GM12873 (cell line): ENCODE data around the gene IKBKE.
A peak's percentile ranks its signal among the peaks of the same experiment; 100 is the strongest.

ENCODE experiments used
- TF ChIP-seq, protein P1 (sequence below): IDR thresholded peaks from 2 replicates; pipeline ENCODE4 v1.5.1; 2012; ENCODE audit warnings: low read depth, mild to moderate bottlenecking, moderate library complexity, low read length, control low read depth; ENCODE audit not compliant: insufficient read depth; ENCODE audit errors: missing control alignments

IKBKE gene

DNA sequence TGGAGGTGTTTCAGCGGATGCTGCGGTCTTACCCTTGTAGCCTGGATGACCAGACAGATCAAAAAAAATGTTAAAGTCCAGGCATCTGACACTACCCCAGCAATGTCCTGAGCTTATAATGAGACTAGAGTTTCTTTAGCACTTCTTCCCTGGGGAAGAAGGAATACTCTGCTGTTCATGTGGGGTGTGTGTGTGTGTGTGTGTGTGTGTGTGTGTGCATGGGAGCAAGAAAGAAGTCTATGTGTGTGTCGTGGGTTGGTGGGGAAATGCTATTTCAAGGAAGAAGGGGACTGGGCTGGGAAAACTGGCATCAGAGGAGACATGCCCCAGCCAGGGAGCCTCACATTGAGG is 34.1 kb downstream of the IKBKE start:
- TF ChIP-seq, protein P1, sequence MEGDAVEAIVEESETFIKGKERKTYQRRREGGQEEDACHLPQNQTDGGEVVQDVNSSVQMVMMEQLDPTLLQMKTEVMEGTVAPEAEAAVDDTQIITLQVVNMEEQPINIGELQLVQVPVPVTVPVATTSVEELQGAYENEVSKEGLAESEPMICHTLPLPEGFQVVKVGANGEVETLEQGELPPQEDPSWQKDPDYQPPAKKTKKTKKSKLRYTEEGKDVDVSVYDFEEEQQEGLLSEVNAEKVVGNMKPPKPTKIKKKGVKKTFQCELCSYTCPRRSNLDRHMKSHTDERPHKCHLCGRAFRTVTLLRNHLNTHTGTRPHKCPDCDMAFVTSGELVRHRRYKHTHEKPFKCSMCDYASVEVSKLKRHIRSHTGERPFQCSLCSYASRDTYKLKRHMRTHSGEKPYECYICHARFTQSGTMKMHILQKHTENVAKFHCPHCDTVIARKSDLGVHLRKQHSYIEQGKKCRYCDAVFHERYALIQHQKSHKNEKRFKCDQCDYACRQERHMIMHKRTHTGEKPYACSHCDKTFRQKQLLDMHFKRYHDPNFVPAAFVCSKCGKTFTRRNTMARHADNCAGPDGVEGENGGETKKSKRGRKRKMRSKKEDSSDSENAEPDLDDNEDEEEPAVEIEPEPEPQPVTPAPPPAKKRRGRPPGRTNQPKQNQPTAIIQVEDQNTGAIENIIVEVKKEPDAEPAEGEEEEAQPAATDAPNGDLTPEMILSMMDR, result no peak

GRCh38 chr1:206505702-206506355 is 35.6 kb downstream of the IKBKE start:
- TF ChIP-seq, protein P1, result peak; percentile 54

DNA sequence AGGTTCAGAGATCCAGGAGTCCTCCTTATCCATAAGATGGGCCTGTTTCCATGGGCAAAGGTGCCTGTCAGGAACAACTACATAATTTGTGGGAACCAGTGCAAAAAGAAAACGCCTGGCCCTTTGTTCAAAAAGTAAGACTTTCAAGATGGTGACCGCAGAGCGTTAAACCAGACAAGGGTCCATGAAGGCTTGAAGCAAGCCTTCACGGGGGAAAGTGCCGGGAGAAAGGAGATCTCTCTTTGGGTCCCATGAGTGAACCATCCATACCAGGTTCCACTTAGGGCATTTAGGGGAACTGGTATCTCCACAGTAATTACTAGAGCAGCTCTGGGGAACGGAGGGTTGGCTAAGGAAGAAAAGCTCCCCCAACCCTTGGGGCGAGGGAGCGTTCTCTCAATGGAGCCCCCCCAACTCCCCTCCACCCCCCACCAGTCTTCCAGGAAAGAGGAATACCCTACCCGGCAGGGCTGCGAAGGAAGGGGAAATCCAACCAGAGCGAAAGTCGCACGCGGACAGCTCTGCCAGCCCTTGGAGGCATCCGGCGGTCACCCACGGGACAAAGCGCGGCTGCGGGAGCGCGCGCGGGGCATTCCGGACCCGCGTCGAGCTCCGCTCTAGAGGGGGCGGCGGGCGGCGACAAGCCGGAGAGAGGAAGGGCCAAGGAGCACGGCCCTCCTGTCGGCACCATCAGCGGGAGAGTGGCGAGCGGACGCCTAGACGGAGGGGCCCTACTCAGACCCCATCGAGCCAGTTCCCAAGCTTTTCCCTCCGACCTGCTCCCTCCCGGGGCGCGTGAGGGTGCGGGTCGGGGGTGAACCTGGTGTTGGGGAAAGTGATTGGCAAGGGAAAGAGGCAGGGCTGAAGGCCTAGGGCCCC is 36.4 kb downstream of the IKBKE start:
- TF ChIP-seq, protein P1, result no peak

DNA sequence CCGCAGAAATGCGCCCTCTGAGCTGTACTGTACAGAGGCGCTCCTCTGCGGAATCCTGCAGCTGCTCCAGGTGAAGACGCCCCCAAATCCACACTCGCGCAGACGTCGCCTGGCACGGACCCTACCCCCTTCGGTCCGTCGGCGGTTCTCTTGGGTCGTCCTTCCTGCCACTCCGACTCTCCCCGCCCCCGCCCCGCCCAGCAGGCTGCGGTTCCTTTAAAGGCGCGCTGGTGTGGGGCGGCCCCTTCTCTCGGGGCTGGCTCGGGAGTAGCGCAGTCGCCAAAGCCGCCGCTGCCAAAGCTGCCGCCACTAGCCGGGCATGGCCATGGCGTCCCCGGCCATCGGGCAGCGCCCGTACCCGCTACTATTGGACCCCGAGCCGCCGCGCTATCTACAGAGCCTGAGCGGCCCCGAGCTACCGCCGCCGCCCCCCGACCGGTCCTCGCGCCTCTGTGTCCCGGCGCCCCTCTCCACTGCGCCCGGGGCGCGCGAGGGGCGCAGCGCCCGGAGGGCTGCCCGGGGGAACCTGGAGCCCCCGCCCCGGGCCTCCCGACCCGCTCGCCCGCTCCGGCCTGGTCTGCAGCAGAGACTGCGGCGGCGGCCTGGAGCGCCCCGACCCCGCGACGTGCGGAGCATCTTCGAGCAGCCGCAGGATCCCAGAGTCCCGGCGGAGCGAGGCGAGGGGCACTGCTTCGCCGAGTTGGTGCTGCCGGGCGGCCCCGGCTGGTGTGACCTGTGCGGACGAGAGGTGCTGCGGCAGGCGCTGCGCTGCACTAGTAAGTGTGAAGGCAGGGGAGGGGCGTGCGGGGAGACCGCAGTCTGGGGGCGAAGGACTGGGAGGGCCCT is 37.2 kb downstream of the IKBKE start, which contains the start of gene RASSF5:
Gene RASSF5, plus strand, starts transcription at position 248 of the 846 bp plus-strand sequence. Its CDS starts 72 bp downstream, at position 320.
- TF ChIP-seq, protein P1, result no peak

DNA sequence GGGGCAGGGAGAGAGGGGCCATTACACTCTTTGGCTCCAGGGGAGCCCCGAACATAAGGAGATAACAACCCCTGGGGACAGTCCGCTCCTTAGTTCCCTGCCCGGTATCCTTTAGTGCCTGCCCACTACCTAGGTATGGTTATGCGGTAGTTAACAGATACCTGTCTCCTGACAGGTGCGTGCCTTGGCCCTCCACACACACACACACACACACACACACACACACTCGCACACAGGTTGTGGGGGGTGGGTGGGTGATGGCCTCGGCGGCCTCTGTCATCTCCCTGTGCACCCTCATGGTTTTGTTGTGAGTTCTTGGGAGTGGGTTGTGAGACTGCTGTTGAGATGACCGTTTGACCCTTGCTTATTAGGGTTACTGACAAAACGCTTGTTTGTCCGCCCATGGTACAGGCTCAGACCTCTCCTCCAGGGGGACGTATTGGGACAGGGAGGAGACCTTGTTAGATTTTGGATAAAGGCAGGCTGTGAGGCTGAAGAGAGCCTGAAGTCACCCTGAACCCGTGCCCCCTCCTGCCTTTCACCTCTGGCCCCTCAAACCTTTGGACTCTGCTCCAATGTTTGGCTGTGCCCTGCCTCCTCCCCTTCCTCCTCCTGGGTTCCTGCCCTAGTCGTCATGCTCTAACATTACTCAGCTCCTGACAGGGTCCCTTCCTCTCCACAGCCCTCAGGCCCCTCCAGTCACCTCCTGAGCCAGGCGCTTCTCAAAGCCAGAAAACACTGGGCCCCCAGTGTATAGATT is 38.0 kb downstream of the IKBKE start:
- TF ChIP-seq, protein P1, result no peak

DNA sequence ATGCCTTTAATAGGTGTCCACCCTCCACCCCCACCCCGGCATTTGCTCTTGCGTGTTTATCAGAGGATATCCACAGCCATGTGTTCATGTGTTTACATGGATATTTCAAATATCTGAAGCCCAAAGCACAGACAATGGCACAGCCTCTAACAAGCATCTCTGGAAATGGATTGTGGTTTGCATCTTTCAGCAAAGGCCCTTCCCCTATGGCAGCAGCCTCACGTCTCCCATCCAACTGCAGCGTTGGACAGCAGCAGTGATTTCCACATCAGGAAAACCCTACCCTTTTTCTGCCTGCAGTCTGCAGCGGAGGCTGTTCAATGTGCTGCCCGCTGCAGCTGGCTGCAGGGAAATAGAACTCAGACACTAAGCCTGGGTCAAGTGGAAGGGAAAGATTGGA is 38.7 kb downstream of the IKBKE start:
- TF ChIP-seq, protein P1, result no peak
